Endothelial cell of umbilical vein (primary cell): ENCODE measurements around the gene ANTXRL. TPM values are rescaled to one million over a fixed set of nuclear protein-coding genes. Genes with fewer than 3 reads are reported as not detected.

Experiments used
- BruUV-seq: library from RNA; stranded (reverse); fragments of 400-500 nt; replicated peaks from 2 replicates; lab custom pipeline; 2021; lab: Mats Ljungman, UMichigan
- CTCF ChIA-PET: fragments of 300-600, 350-600 bp; sonication (Branson Sonifier 250); formaldehyde crosslinking; loops from one replicate; lab custom pipeline; 2021; ENCODE audit warnings: antibody characterized with exemption, inconsistent platforms; lab: Charles Lee
- POLR2A ChIA-PET: fragments of 300-600, 350-600 bp; sonication (Branson Sonifier 250); formaldehyde crosslinking; loops from one replicate; lab custom pipeline; 2021; ENCODE audit warnings: antibody characterized with exemption, inconsistent platforms; lab: Charles Lee
- DNase-seq: peaks from one replicate; pipeline ENCODE4 v3.0.0-alpha.2; 2011; ENCODE audit warnings: low read depth, low spot score
- FAIRE-seq: peaks from 2 replicates; lab custom pipeline; 2011; peaks lifted over from hg19 to GRCh38; lab: Jason Lieb, UNC
- H2AFZ ChIP-seq: 2 replicates; pipeline ENCODE4 v1.6.0; 2012; ENCODE audit warnings: low read depth, low read length, control low read depth, inconsistent platforms
- H3K27ac ChIP-seq: 2 replicates; pipeline ENCODE4 v1.5.1; 2011; ENCODE audit warnings: low read depth, mild to moderate bottlenecking, control low read depth, low read length, moderate library complexity; ENCODE audit not compliant: insufficient read depth
- H3K27me3 ChIP-seq, 2 experiments: 2 replicates each; pipeline versions ENCODE4 v1.6.0 to v1.6.1; 2011; ENCODE audit warnings: low read length in 2 of 2, mixed read lengths in 1 of 2; ENCODE audit not compliant: control insufficient read depth in 2 of 2, insufficient read depth in 2 of 2
- H3K36me3 ChIP-seq, 2 experiments: 2 replicates in 1 of 2; 3 replicates in 1 of 2; pipeline ENCODE4 v1.5.1; 2011; ENCODE audit warnings: low read length in 2 of 2, mild to moderate bottlenecking in 1 of 2, moderate library complexity in 1 of 2; ENCODE audit not compliant: control insufficient read depth in 2 of 2, insufficient read depth in 2 of 2; ENCODE audit errors: extremely low read depth in 1 of 2
- H3K4me1 ChIP-seq: 3 replicates; pipeline ENCODE4 v1.5.1; 2011; ENCODE audit warnings: mild to moderate bottlenecking, low read length; ENCODE audit not compliant: control insufficient read depth, insufficient read depth; ENCODE audit errors: extremely low read depth
- H3K4me2 ChIP-seq: 2 replicates; pipeline ENCODE4 v1.6.1; 2011; ENCODE audit warnings: low read length, control low read depth, mixed read lengths; ENCODE audit not compliant: insufficient read depth
- H3K4me3 ChIP-seq, 3 experiments: fragments of 200-600 bp in 1 of 3; sonication (generic), shearing (Covaris generic) in 1 of 3; replicated peaks in 1 of 3; 2 replicates each; pipeline ENCODE4 v1.5.1; 2011 to 2016; ENCODE audit warnings: control low read depth in 3 of 3, low read length in 3 of 3, mild to moderate bottlenecking in 2 of 3, inconsistent platforms in 1 of 3, low read depth in 1 of 3, moderate library complexity in 1 of 3; ENCODE audit not compliant: insufficient read depth in 1 of 3
- H3K79me2 ChIP-seq: 2 replicates; pipeline ENCODE4 v1.6.0; 2012; ENCODE audit warnings: low read length, inconsistent platforms; ENCODE audit not compliant: control insufficient read depth, insufficient read depth
- H3K9ac ChIP-seq: replicated peaks from 2 replicates; pipeline ENCODE3; 2011; ENCODE audit warnings: low read length, control low read depth; ENCODE audit not compliant: insufficient read depth; ENCODE audit errors: extremely low read depth
- H3K9me1 ChIP-seq: replicated peaks from 3 replicates; pipeline ENCODE4 v1.6.0; 2011; ENCODE audit warnings: mild to moderate bottlenecking, low read length; ENCODE audit not compliant: control insufficient read depth, insufficient read depth; ENCODE audit errors: extremely low read depth
- H3K9me3 ChIP-seq: replicated peaks from 2 replicates; pipeline ENCODE4 v1.5.1; 2012; ENCODE audit warnings: low read length, inconsistent platforms; ENCODE audit not compliant: control insufficient read depth, insufficient read depth
- H4K20me1 ChIP-seq: replicated peaks from 2 replicates; pipeline ENCODE3; 2011; ENCODE audit warnings: mild to moderate bottlenecking, low read length; ENCODE audit not compliant: control insufficient read depth, insufficient read depth; ENCODE audit errors: extremely low read depth
- EZH2 ChIP-seq: IDR thresholded peaks from 2 replicates; pipeline ENCODE4 v1.6.1; 2012; ENCODE audit warnings: borderline replicate concordance, low read depth, mild to moderate bottlenecking, moderate library complexity, low read length, inconsistent platforms; ENCODE audit not compliant: severe bottlenecking
- FOS ChIP-seq: IDR thresholded peaks from 2 replicates; pipeline ENCODE4 v1.6.1; 2011; ENCODE audit warnings: mild to moderate bottlenecking, low read length, moderate library complexity, borderline replicate concordance; ENCODE audit not compliant: insufficient read depth
- GATA2 ChIP-seq: IDR thresholded peaks from 2 replicates; pipeline ENCODE4 v1.7.0; 2011; ENCODE audit warnings: low read depth, mild to moderate bottlenecking, moderate library complexity, mixed read lengths, low read length; ENCODE audit not compliant: insufficient read length, insufficient read depth
- JUN ChIP-seq: IDR thresholded peaks from 2 replicates; pipeline ENCODE4 v1.6.1; 2011; ENCODE audit warnings: borderline replicate concordance, low read depth; ENCODE audit not compliant: insufficient read length, insufficient read depth
- MYC ChIP-seq: IDR thresholded peaks from one replicate; pipeline ENCODE4 v1.6.1; 2011; ENCODE audit warnings: mild to moderate bottlenecking, low read depth, low read length
- POLR2A ChIP-seq: IDR thresholded peaks from 2 replicates; pipeline ENCODE4 v1.6.1; 2012; ENCODE audit warnings: low read depth, mild to moderate bottlenecking, control low read depth, low read length
- POLR2AphosphoS5 ChIP-seq: IDR thresholded peaks from 2 replicates; pipeline ENCODE4 v1.6.1; 2012; ENCODE audit warnings: low read depth, mild to moderate bottlenecking, control low read depth, low read length, moderate library complexity; ENCODE audit not compliant: insufficient read depth
- dilution Hi-C: fragments of 300-500 bp; cut with MboI; formaldehyde crosslinking; loops from one replicate; pipeline ENCODE4 v1.15.0; 2019; ENCODE audit warnings: low sequenced_read_pairs; ENCODE audit not compliant: extremely low pct_ligation_motif_present
- intact Hi-C: fragments of 100-400 bp; cut with micrococcal nuclease; formaldehyde crosslinking; loops from one replicate; pipeline ENCODE4 v1.10.0; 2022
- polyA plus RNA-seq, 4 experiments: library from polyadenylated mRNA; depleted of rRNA in 3 of 4; stranded (reverse) in 3 of 4; unstranded in 1 of 4; fragments of >200 nt; gene quantifications; 2 replicates each; pipeline versions ENCODE4 v1.2.1 to v1.2.3, GENCODE V29; 2011 to 2012; ENCODE audit warnings: missing spikeins in 1 of 4
- total RNA-seq: library from RNA; stranded (reverse); gene quantifications from 2 replicates; pipeline ENCODE4 v1.2.3, GENCODE V29; 2021
- TF ChIP-seq, protein P1 (sequence below): IDR thresholded peaks from 2 replicates; pipeline ENCODE4 v1.6.1; 2011; ENCODE audit not compliant: insufficient read depth, insufficient read length
- TF ChIP-seq, protein P2 (sequence below), 2 donors: IDR thresholded peaks; 1 replicate in 1 of 2; 2 replicates in 1 of 2; pipeline ENCODE4 v1.5.1; 2011; ENCODE audit warnings: low read length in 2 of 2, mild to moderate bottlenecking in 2 of 2, moderate library complexity in 2 of 2, control low read depth in 1 of 2, inconsistent platforms in 1 of 2, low read depth in 1 of 2; ENCODE audit not compliant: insufficient read depth in 1 of 2; ENCODE audit errors: extremely low read depth in 1 of 2

ANTXRL gene
- total and polyA plus RNA-seq, 2 donors (not counting 3 experiments of a cell fraction or from before 2014, with no cell fraction given), result not detected

DNA sequence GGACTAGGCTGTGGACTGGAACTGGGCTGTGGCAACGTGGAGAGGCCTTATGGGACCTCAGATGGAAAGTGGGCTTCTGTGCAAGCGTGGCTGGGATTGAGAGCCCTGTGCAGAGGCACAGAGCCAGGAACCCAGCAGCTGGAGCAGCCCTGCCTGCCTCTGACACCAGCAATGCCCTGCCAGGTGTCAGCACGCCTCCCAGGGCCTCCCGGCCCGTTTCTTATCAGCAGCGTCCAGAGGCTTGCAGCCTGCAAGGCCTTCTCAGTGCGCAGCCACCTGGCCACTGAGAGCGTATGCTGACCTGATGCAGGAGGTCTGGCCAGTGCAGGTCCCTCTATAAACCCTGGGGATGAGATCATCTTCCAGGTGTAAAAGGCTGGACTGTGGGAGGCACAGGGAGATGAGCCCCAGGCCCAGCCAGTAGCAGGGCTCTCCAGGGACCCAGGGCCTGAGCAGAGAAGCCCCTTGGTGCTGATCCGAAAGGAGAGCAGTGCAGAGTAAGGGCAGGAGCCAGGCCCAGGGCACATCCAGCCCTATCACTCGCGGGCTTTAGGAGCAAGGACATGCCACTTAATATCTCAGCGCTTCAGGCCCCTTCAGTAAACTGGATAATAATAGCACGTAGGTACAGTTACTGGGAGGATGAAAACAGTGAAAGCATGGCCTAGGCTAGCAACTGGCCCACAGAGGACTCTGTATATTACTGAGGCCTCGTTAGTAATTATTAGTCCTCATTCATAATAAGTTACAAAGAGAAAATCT, 38.8 kb upstream of the ANTXRL start:
- H4K20me1 ChIP-seq, result no peaks in the 10 kb centered on the region
- CTCF ChIA-PET, result no interaction called here
- no peak overlapping the region for H2AFZ ChIP-seq
- H3K36me3 ChIP-seq, result no peaks in the 10 kb centered on the region
- H3K9ac ChIP-seq, result no peak overlapping the region
- no peak for FAIRE-seq
- dilution Hi-C loops, result no loop called here
- H3K27ac ChIP-seq, result no peak overlapping the region
- no peaks in the 10 kb centered on the region for H3K9me3 ChIP-seq
- TF ChIP-seq, protein P1, sequence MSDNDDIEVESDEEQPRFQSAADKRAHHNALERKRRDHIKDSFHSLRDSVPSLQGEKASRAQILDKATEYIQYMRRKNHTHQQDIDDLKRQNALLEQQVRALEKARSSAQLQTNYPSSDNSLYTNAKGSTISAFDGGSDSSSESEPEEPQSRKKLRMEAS, result no peak
- TF ChIP-seq POLR2A, result no peak
- TF ChIP-seq JUN, result no peak
- no peak for TF ChIP-seq MYC
- TF ChIP-seq FOS, result no peak
- TF ChIP-seq EZH2, result no peak
- no peak for TF ChIP-seq GATA2
- TF ChIP-seq, protein P2, sequence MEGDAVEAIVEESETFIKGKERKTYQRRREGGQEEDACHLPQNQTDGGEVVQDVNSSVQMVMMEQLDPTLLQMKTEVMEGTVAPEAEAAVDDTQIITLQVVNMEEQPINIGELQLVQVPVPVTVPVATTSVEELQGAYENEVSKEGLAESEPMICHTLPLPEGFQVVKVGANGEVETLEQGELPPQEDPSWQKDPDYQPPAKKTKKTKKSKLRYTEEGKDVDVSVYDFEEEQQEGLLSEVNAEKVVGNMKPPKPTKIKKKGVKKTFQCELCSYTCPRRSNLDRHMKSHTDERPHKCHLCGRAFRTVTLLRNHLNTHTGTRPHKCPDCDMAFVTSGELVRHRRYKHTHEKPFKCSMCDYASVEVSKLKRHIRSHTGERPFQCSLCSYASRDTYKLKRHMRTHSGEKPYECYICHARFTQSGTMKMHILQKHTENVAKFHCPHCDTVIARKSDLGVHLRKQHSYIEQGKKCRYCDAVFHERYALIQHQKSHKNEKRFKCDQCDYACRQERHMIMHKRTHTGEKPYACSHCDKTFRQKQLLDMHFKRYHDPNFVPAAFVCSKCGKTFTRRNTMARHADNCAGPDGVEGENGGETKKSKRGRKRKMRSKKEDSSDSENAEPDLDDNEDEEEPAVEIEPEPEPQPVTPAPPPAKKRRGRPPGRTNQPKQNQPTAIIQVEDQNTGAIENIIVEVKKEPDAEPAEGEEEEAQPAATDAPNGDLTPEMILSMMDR (IDR thresholded peaks at IDR 0.05; ENCODE audit: extremely low read depth in 1 of 2, insufficient read depth in 1 of 2, low read depth in 1 of 2, low read length in 2 of 2), result no peak
- no peak for TF ChIP-seq POLR2AphosphoS5
- DNase-seq, result no peak
- no TSS peak for BruUV-seq
- H3K79me2 ChIP-seq, result no peaks in the 10 kb centered on the region
- H3K4me3 ChIP-seq, result no peak overlapping the region
- H3K27me3 ChIP-seq, result no peaks in the 10 kb centered on the region
- POLR2A ChIA-PET, result no interaction called here
- intact Hi-C loops, result no loop called here
- no peaks in the 10 kb centered on the region for H3K9me1 ChIP-seq
- no peak overlapping the region for H3K4me2 ChIP-seq
- no peaks in the 10 kb centered on the region for H3K4me1 ChIP-seq
